Liver (tissue), 3 donors: ENCODE results near the gene RERE.

ENCODE experiments used
- ATF3 ChIP-seq: IDR thresholded peaks from 2 replicates; pipeline ENCODE4 v1.6.1; 2016; ENCODE audit warnings: antibody characterized with exemption
- CTCF ChIP-seq: fragments of 150-350 bp; IDR thresholded peaks from 2 replicates; pipeline ENCODE4 v1.5.1; 2017; ENCODE audit warnings: improper control_type of control experiment, low read depth, low read length; ENCODE audit not compliant: missing input control
- EGR1 ChIP-seq, 2 donors: IDR thresholded peaks; 2 replicates each; pipeline ENCODE4 v1.6.1; 2016 to 2018; ENCODE audit warnings: antibody characterized with exemption in 2 of 2, low read depth in 2 of 2
- FOXA1 ChIP-seq: IDR thresholded peaks from 2 replicates; pipeline ENCODE4 v1.6.1; 2016; ENCODE audit warnings: antibody characterized with exemption
- GABPA ChIP-seq, 2 donors: IDR thresholded peaks in 1 of 2; conservative IDR thresholded peaks in 1 of 2; 2 replicates each; pipeline ENCODE4 v1.6.1; 2016; ENCODE audit warnings: antibody characterized with exemption in 2 of 2, mild to moderate bottlenecking in 1 of 2, moderate library complexity in 1 of 2
- MAX ChIP-seq: IDR thresholded peaks from 2 replicates; pipeline ENCODE4 v1.6.1; 2016; ENCODE audit warnings: antibody characterized with exemption
- NR2F2 ChIP-seq: IDR thresholded peaks from 2 replicates; pipeline ENCODE4 v1.6.1; 2016; ENCODE audit warnings: antibody characterized with exemption
- RAD21 ChIP-seq, 2 donors: IDR thresholded peaks; 2 replicates each; pipeline ENCODE4 v1.6.1; 2016; ENCODE audit warnings: antibody characterized with exemption in 2 of 2, mild to moderate bottlenecking in 2 of 2
- REST ChIP-seq: IDR thresholded peaks from 2 replicates; pipeline ENCODE4 v1.6.1; 2016; ENCODE audit warnings: antibody characterized with exemption, mild to moderate bottlenecking
- RXRA ChIP-seq, 2 donors: IDR thresholded peaks; 2 replicates each; pipeline ENCODE4 v1.6.1; 2017 to 2018; ENCODE audit warnings: antibody characterized with exemption in 2 of 2, mild to moderate bottlenecking in 1 of 2
- SP1 ChIP-seq: IDR thresholded peaks from 2 replicates; pipeline ENCODE4 v1.6.1; 2018; ENCODE audit warnings: antibody characterized with exemption, mild to moderate bottlenecking
- TAF1 ChIP-seq: conservative IDR thresholded peaks from 2 replicates; pipeline ENCODE4 v1.6.1; 2016; ENCODE audit warnings: antibody characterized with exemption, mild to moderate bottlenecking
- ZBTB33 ChIP-seq: IDR thresholded peaks from 2 replicates; pipeline ENCODE4 v1.6.1; 2016; ENCODE audit warnings: antibody characterized with exemption
- donor health status: healthy.
- donor health status: healthy.

- TF ChIP-seq FOXA1 (no peak), MAX (no peak), ATF3 (no peak), CTCF (no peak), SP1 (no peak), EGR1 (IDR thresholded peaks at IDR 0.05; ENCODE audit: low read depth in 2 of 2) (no peak), TAF1 (no peak), NR2F2 (no peak), RXRA (IDR thresholded peaks at IDR 0.05) (no peak), REST (no peak), ZBTB33 (no peak), GABPA (IDR thresholded peaks at IDR 0.05 in 1 of 2, conservative IDR thresholded peaks at IDR 0.05 in 1 of 2) (no peak), RAD21 (IDR thresholded peaks at IDR 0.05) (no peak)
These were observed 307.9 kb downstream of the RERE start for GRCh38 chr1:8509579-8509978.
